Measurements from ENCODE around the gene DAAM1.
A peak's percentile ranks its signal among the peaks of the same experiment; 100 is the strongest.

The DAAM1 gene

DNA sequence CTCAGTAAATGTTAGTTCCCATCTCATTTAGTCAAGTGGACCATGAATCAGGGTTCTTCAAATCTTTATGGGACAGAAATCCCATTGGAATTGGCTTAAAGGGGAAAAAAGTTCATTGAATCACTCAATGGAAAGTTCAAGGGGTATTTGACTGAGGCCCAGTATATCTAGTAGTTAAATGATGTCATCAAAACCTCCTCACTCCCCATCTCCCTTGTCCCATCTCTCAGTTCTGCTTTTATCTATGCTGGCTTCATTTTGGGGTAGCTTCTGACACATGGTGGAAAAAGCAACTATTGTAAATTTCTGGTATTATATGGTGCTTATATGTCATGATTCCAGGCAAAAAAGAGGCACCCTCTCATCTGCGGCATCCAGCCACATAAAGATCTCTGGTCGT lies 51.9 kb downstream of the DAAM1 start:
- TF ChIP-seq, protein P1, sequence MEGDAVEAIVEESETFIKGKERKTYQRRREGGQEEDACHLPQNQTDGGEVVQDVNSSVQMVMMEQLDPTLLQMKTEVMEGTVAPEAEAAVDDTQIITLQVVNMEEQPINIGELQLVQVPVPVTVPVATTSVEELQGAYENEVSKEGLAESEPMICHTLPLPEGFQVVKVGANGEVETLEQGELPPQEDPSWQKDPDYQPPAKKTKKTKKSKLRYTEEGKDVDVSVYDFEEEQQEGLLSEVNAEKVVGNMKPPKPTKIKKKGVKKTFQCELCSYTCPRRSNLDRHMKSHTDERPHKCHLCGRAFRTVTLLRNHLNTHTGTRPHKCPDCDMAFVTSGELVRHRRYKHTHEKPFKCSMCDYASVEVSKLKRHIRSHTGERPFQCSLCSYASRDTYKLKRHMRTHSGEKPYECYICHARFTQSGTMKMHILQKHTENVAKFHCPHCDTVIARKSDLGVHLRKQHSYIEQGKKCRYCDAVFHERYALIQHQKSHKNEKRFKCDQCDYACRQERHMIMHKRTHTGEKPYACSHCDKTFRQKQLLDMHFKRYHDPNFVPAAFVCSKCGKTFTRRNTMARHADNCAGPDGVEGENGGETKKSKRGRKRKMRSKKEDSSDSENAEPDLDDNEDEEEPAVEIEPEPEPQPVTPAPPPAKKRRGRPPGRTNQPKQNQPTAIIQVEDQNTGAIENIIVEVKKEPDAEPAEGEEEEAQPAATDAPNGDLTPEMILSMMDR (IDR thresholded peaks at IDR 0.05; ENCODE audit: insufficient read depth, low read depth, low read length, missing control alignments): no peak
- peak; percentile 37 for DNase-seq (ENCODE audit: low read depth)
- no peak overlapping the region for H3K4me3 ChIP-seq (ENCODE audit: low read depth, low read length)

DNA sequence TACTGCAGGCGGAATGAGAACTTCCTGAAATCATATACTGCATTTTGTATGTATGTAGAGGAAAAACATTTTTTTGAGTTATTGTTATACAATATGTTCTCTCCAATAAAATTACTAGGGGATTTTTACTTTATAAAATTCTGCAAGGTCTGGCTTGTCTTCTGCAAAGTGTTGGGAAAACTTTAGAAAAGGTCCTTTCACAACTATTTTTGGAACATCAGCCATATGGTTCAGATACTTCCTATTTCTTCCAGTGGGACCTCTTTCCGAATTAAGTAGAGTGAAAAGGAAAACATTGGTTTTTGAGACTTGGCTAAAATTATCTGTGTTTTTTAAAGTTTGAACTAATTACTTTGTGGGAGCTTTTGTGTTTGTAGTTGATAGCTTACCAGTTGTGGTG lies 52.7 kb downstream of the DAAM1 start:
- no peak overlapping the region for H3K4me3 ChIP-seq (ENCODE audit: low read depth, low read length)
- DNase-seq (ENCODE audit: low read depth): no peak
- TF ChIP-seq, protein P1 (IDR thresholded peaks at IDR 0.05; ENCODE audit: insufficient read depth, low read depth, low read length, missing control alignments): no peak

DNA sequence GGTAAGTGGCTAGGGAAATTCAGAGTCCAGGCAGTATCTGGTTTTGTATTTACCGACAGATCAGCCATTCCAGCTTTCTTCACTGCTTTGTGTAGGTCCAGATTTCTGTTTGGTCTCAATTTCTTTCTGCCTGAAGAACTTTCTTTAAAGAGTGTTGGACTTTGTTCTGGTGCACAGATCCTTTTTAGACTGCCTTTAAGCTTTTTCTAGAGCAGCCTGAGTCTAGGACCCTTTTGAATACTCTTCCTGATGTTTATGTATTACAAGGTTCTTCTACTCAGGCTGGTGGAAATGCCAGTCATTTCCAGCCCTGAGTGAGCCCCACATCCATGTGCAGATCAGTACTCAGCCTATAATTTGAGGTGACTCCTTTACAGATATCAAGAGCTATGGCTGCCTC lies 54.7 kb downstream of the DAAM1 start:
- no peak overlapping the region for H3K4me3 ChIP-seq (ENCODE audit: low read depth, low read length)
- TF ChIP-seq, protein P1 (IDR thresholded peaks at IDR 0.05; ENCODE audit: insufficient read depth, low read depth, low read length, missing control alignments): no peak
- DNase-seq (ENCODE audit: low read depth): no peak

DNA sequence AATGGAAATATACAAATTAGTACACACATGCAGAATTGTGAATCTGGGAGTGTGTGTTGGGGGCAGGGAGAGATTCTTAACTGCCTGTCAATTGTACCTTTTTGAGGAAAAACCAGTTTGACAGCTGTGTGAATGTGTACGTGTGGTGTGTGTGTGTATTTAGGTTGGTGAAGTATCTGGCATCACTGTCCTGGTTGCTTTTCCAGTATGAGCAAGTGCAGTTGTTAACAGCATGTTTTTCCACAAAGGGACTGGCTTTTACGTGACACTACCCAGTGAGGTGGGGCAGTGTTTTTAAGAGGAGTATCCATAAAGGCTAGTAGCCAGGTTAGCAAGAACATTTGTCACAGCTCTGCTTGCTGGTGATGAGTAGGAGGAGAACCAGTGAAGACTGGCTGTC lies 56.1 kb downstream of the DAAM1 start:
- TF ChIP-seq, protein P1 (IDR thresholded peaks at IDR 0.05; ENCODE audit: insufficient read depth, low read depth, low read length, missing control alignments): no peak
- no peak for DNase-seq (ENCODE audit: low read depth)
- H3K4me3 ChIP-seq (ENCODE audit: low read depth, low read length): no peak overlapping the region

DNA sequence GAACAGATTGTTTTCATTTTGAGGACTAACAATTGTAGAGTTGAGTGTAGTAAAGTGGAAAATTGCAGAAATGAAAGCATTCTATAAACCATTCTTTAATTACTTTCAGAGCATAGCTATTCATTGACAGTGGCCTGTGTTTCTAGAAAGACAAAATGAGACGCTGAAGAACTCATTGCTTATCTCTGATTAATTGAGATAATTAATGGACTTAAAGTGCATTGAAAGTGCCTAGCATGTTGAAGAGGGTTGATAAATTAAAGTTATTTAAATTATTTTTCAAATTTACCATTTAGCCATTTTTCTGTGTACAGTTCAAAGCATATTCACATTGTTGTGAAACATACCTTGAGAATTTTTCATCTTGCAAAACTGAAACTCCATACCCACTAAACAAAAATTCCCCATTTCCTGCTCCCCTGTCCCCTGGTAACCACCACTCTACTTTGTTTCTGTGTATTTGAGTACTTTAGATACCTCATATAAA lies 57.4 kb downstream of the DAAM1 start:
- H3K4me3 ChIP-seq (ENCODE audit: low read depth, low read length): peak overlapping the region; percentile 10; the same call in 1 of the 2 replicates
- peak; percentile 68 for DNase-seq (ENCODE audit: low read depth)
- TF ChIP-seq, protein P1 (IDR thresholded peaks at IDR 0.05; ENCODE audit: insufficient read depth, low read depth, low read length, missing control alignments): no peak

DNA sequence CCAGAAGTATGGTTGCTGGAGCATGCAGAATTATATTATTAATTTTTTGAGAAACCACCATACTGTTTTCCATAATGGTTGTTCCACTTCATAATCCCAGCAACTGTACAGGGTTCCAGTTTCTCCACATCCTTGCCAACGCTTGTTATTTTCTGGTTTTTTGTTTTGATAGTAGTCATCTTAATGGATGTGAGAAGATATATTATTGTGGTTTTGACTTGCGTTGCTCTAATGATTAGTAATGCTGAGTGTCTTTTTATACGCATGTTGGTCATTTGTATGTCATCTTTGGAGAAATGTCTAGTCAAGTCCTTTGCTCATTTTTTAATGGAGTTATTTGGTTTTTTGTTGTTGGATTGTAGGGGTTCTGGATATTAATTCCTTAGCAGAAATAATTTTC lies 58.1 kb downstream of the DAAM1 start:
- DNase-seq (ENCODE audit: low read depth): no peak
- H3K4me3 ChIP-seq (ENCODE audit: low read depth, low read length): no peak overlapping the region
- TF ChIP-seq, protein P1 (IDR thresholded peaks at IDR 0.05; ENCODE audit: insufficient read depth, low read depth, low read length, missing control alignments): no peak

All from GM12865 (cell line).